Activated CD4-positive, alpha-beta T cell treated with anti-CD3 and anti-CD28 coated beads, Interleukin-2, amount 50 U/mL, for 16 hours (primary cell): Measurements from ENCODE around the gene NCKAP5.

ENCODE experiments used
- DNase-seq: peaks from one replicate; pipeline ENCODE4 v3.0.0-alpha.2; 2020

Gene NCKAP5

GRCh38 chr2:133417415-133417814 lies 150.8 kb downstream of the NCKAP5 start:
- no peak for DNase-seq

- no peak for DNase-seq
Observed at GRCh38 chr2:133416736-133417135, 151.5 kb downstream of the NCKAP5 start.

GRCh38 chr2:133416146-133416545 lies 152.1 kb downstream of the NCKAP5 start:
- DNase-seq: no peak

- no peak for DNase-seq
Observed at GRCh38 chr2:133415210-133415876, 152.9 kb downstream of the NCKAP5 start.

GRCh38 chr2:133414486-133415209 lies 153.6 kb downstream of the NCKAP5 start:
- no peak for DNase-seq

GRCh38 chr2:133413863-133414262 lies 154.4 kb downstream of the NCKAP5 start:
- no peak for DNase-seq

GRCh38 chr2:133412694-133413093 lies 155.6 kb downstream of the NCKAP5 start:
- DNase-seq: no peak

- no peak for DNase-seq
Observed at GRCh38 chr2:133411857-133412256, 156.4 kb downstream of the NCKAP5 start.

- no peak for DNase-seq
Observed at GRCh38 chr2:133411101-133411500, 157.2 kb downstream of the NCKAP5 start.

- DNase-seq: no peak
Observed at GRCh38 chr2:133409581-133410285, 158.5 kb downstream of the NCKAP5 start.

- DNase-seq: no peak
Observed at GRCh38 chr2:133408671-133409070, 159.6 kb downstream of the NCKAP5 start.

GRCh38 chr2:133407341-133407740 lies 160.9 kb downstream of the NCKAP5 start:
- no peak for DNase-seq

- DNase-seq: no peak
Observed at GRCh38 chr2:133405252-133405651, 163.0 kb downstream of the NCKAP5 start.

GRCh38 chr2:133400411-133400810 lies 167.9 kb downstream of the NCKAP5 start:
- DNase-seq: no peak

- DNase-seq: no peak
Observed at GRCh38 chr2:133393895-133394294, 174.4 kb downstream of the NCKAP5 start.

- no peak for DNase-seq
Observed at GRCh38 chr2:133390156-133390555, 178.1 kb downstream of the NCKAP5 start.

GRCh38 chr2:133389569-133389968 lies 178.7 kb downstream of the NCKAP5 start:
- DNase-seq: no peak

- DNase-seq: no peak
Observed at GRCh38 chr2:133382566-133382965, 185.7 kb downstream of the NCKAP5 start.

- no peak for DNase-seq
Observed at GRCh38 chr2:133380991-133381390, 187.3 kb downstream of the NCKAP5 start.

GRCh38 chr2:133378928-133379549 lies 189.2 kb downstream of the NCKAP5 start:
- no peak for DNase-seq

- no peak for DNase-seq
Observed at GRCh38 chr2:133378386-133378785, 189.9 kb downstream of the NCKAP5 start.

- no peak for DNase-seq
Observed at GRCh38 chr2:133377599-133377998, 190.7 kb downstream of the NCKAP5 start.

GRCh38 chr2:133377021-133377481 lies 191.2 kb downstream of the NCKAP5 start:
- DNase-seq: no peak
